ENCODE results near the gene NCAM1. TPM values are rescaled to one million over a fixed set of nuclear protein-coding genes. Genes with fewer than 3 reads are reported as not detected.

NCAM1 gene
- total and polyA plus RNA-seq, 2 of the 13 experiments (the other 11 are each of a cell fraction or from before 2014, with no cell fraction given): 0.05 TPM; not detected in 1

GRCh38 chr11:113182288-113182687 lies 221.1 kb downstream of the NCAM1 start:
- Histone ChIP-seq H4K20me1 (ENCODE audit: insufficient read depth, low read length) (no peaks in the 10 kb centered on the region), H3K4me2 (ENCODE audit: low read depth, low read length) (no peak overlapping the region), H3K9me3 (ENCODE audit: low read length) (no peaks in the 10 kb centered on the region), H2AFZ (ENCODE audit: low read length) (no peak overlapping the region), H3K27ac (ENCODE audit: extremely low read length, insufficient read depth, low read length) (no peak overlapping the region), H3K27me3 (ENCODE audit: control insufficient read depth in 1 of 2, insufficient read depth in 2 of 2, low read length in 2 of 2) (peaks cover 0 to 22% of the 10 kb centered on the region in 2 experiments; a peak in 3 of 5 replicates), H3K4me3 (replicated peaks in 1 of 3; ENCODE audit: insufficient read depth in 1 of 3, low read depth in 2 of 3, low read length in 3 of 3) (no peak overlapping the region), H3K4me1 (ENCODE audit: insufficient read depth, low read length) (no peaks in the 10 kb centered on the region), H3K36me3 (replicated peaks in 1 of 2; ENCODE audit: control insufficient read depth in 1 of 2, insufficient read depth in 2 of 2, low read length in 2 of 2) (no peaks in the 10 kb centered on the region), H3K79me2 (ENCODE audit: insufficient read depth, low read length) (no peaks in the 10 kb centered on the region), H3K9ac (ENCODE audit: insufficient read depth, low read depth, low read length) (no peak overlapping the region)
- BruUV-seq (replicated peaks): no TSS peak
- no peak for DNase-seq (ENCODE audit: low spot score)
- ATAC-seq: no peak
- WGBS (ENCODE audit: low lambda C conversion rate): 9% methylated on average over 6 of the region's 6 CpGs
- no peak for TF ChIP-seq KIAA2018 (CRISPR knock-in tag; IDR thresholded peaks at IDR 0.05; ENCODE audit: borderline replicate concordance)
- TF ChIP-seq CREB1 (IDR thresholded peaks at IDR 0.05): peak; percentile 70
- no peak for TF ChIP-seq CREB1 (CRISPR knock-in tag; IDR thresholded peaks at IDR 0.05)
- intact Hi-C loops (cut with micrococcal nuclease; ENCODE audit: unreplicated experiment) (no loop called here), in situ Hi-C loops (cut with HindIII; ENCODE audit: extremely low pct_ligation_motif_present, low pct_unique_long_range_greater_than_20kb) (no loop called here)
- POLR2A ChIA-PET: no interaction called here
- FAIRE-seq: no peak
- CTCF ChIA-PET (ENCODE audit: low intra/inter-chr PET ratio, low total read pairs): no interaction called here
